Activated naive CD8-positive, alpha-beta T cell treated with anti-CD3 and anti-CD28 coated beads for 36 hours (primary cell): ENCODE results near the gene FBXO22. TPM values are rescaled to one million over a fixed set of nuclear protein-coding genes. Genes with fewer than 3 reads are reported as not detected.
"Not testable (repeated sequence)": the region's sequence is repeated elsewhere in the genome, so short reads cannot be mapped to it uniquely, and the experiment has no call there.

Source experiments
- DNase-seq: peaks from one replicate; pipeline ENCODE4 v3.0.0; 2021
- H3K27ac Mint-ChIP-seq: one replicate; pipeline ENCODE4 v1.8.0; 2022; ENCODE audit warnings: mild to moderate bottlenecking, moderate library complexity, mixed read lengths
- H3K27me3 Mint-ChIP-seq: one replicate; pipeline ENCODE4 v1.8.0; 2022; ENCODE audit warnings: mild to moderate bottlenecking, mixed read lengths
- H3K36me3 Mint-ChIP-seq: one replicate; pipeline ENCODE4 v1.8.0; 2021; ENCODE audit warnings: mild to moderate bottlenecking, mixed read lengths
- H3K4me1 Mint-ChIP-seq: one replicate; pipeline ENCODE4 v1.8.0; 2021; ENCODE audit warnings: mixed read lengths
- H3K4me3 Mint-ChIP-seq: one replicate; pipeline ENCODE4 v1.8.0; 2022; ENCODE audit warnings: mild to moderate bottlenecking, moderate library complexity, mixed read lengths
- H3K9me3 Mint-ChIP-seq: one replicate; pipeline ENCODE4 v1.8.0; 2022; ENCODE audit warnings: mixed read lengths
- total RNA-seq, 2 experiments: library from RNA; stranded (reverse); gene quantifications; one replicate each; pipeline ENCODE4 v1.2.3, GENCODE V29; 2021

The FBXO22 gene
- total RNA-seq, 2 experiments from 2014 or later, result 48.2 to 49.5 TPM

DNA sequence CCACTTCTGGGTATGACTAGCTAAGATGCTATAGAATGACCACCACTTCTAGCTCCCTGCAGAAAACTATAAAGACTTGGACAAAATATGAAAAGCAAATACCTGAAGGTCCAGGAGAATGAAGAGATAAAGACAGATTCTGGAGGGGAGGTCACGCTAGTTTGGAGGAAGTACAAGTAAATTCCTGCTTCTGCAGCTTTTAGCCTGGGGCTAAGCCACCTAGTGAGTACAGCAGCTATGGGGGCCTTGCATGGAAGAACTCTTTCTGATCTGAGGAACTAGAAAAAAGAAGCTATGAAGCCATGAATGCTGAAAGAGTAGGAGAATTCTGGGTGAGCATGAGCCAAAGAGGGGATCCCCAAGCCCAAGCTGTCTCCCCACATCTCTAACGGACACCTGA lies 78.8 kb downstream of the FBXO22 start:
- H3K27ac Mint-ChIP-seq, result no peak overlapping the region
- no peaks in the 10 kb centered on the region for H3K9me3 Mint-ChIP-seq
- no peaks in the 10 kb centered on the region for H3K36me3 Mint-ChIP-seq
- H3K4me3 Mint-ChIP-seq, result no peak overlapping the region
- DNase-seq, result no peak
- H3K27me3 Mint-ChIP-seq, result peaks cover 19% of the 10 kb centered on the region
- H3K4me1 Mint-ChIP-seq, result no peaks in the 10 kb centered on the region

- H3K36me3 Mint-ChIP-seq, H3K9me3 Mint-ChIP-seq, H3K4me1 Mint-ChIP-seq, DNase-seq, H3K27ac Mint-ChIP-seq, H3K27me3 Mint-ChIP-seq, H3K4me3 Mint-ChIP-seq: not testable (repeated sequence)
Measured at GRCh38 chr15:75984706-75985105, 81.0 kb downstream of the FBXO22 start.

- H3K4me3 Mint-ChIP-seq, result no peak overlapping the region
- no peak for DNase-seq
- H3K9me3 Mint-ChIP-seq, result no peaks in the 10 kb centered on the region
- no peaks in the 10 kb centered on the region for H3K36me3 Mint-ChIP-seq
- H3K27ac Mint-ChIP-seq, result no peak overlapping the region
- H3K4me1 Mint-ChIP-seq, result peaks cover 2% of the 10 kb centered on the region
- no peaks in the 10 kb centered on the region for H3K27me3 Mint-ChIP-seq
Measured at GRCh38 chr15:75985971-75986370, 82.3 kb downstream of the FBXO22 start.

DNA sequence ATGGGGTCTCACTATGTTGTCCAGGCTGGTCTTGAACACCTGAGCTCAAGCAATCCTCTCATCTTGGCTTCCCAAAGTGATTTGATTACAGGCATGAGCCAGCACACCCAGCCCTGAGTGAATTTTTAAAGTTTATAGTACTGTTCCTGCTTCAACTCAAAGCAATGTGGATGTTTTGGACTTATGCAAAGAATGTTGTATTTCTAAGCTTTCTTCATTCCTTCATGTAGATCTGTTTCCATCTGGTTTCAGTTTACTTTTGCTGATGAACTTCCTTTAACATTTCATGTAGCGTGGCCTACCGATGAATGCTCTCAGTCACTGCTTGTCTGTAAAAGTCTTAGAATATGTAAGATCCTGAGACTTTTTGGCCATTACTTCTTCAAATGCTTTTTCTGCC lies 85.4 kb downstream of the FBXO22 start:
- H3K36me3 Mint-ChIP-seq, result peaks cover under 1% of the 10 kb centered on the region
- DNase-seq, result no peak
- peaks cover 4% of the 10 kb centered on the region for H3K9me3 Mint-ChIP-seq
- H3K4me3 Mint-ChIP-seq, result no peak overlapping the region
- H3K27ac Mint-ChIP-seq, result no peak overlapping the region
- H3K4me1 Mint-ChIP-seq, result peaks cover 2% of the 10 kb centered on the region
- H3K27me3 Mint-ChIP-seq, result no peaks in the 10 kb centered on the region

- Mint-ChIP-seq H3K9me3 (peaks cover 6% of the 10 kb centered on the region), H3K4me1 (peaks cover 2% of the 10 kb centered on the region)
Measured at GRCh38 chr15:75989875-75990274, 86.2 kb downstream of the FBXO22 start.

More at GRCh38 chr15:75989875-75990274, 86.2 kb downstream of the FBXO22 start:
- Mint-ChIP-seq H3K4me3 (no peak overlapping the region), H3K36me3 (peaks cover 2% of the 10 kb centered on the region), H3K27ac (no peak overlapping the region), H3K27me3 (no peaks in the 10 kb centered on the region)
- no peak for DNase-seq

Other genes with a start within 250 kb of the FBXO22 start
- not detected for gene CSPG4, start 191.0 kb upstream of the FBXO22 start, total RNA-seq
- 10 to 100 TPM; 17.6 to 18.8 TPM for gene UBE2Q2, start 60.4 kb upstream of the FBXO22 start, total RNA-seq
- gene NRG4, start 108.5 kb downstream of the FBXO22 start, total RNA-seq, result not detected
- under 1 TPM in 1 of 2 experiments, not detected in 1; 0.12 TPM for gene TMEM266, start 156.1 kb downstream of the FBXO22 start, total RNA-seq